ENCODE measurements around the gene FAM229B. TPM values are rescaled to one million over a fixed set of nuclear protein-coding genes. Genes with fewer than 3 reads are reported as not detected.
A peak's percentile ranks its signal among the peaks of the same experiment; 100 is the strongest.
"Not testable (repeated sequence)": the region's sequence is repeated elsewhere in the genome, so short reads cannot be mapped to it uniquely, and the experiment has no call there.

Gene FAM229B
- total RNA-seq, 1 experiment from 2014 or later, result 29.6 TPM

- DNase-seq (ENCODE audit: low read depth), result no peak
These were observed 24.4 kb upstream of the FAM229B start for GRCh38 chr6:112062966-112063365.

GRCh38 chr6:112065426-112065986, 21.9 kb upstream of the FAM229B start:
- DNase-seq (ENCODE audit: low read depth), result no peak

DNA sequence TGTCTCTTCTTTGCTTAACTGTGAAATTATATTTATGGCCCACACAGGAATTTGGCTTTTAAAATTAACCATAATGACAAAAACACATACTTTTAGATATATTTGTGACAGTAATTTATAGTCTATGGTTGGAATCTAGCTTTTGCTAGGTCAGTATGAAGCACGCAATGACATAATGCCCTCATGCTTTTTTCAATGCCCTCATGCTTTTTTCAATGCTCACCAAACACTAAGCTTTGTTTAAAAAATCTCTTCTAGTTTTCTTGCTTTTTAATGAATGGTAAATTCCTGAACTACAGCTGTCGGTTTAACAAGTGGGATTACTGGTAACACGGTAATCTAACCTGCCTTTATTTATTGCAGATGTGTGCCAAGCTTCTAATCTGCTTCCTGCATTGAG, 20.8 kb upstream of the FAM229B start:
- DNase-seq (ENCODE audit: low read depth), result no peak

DNA sequence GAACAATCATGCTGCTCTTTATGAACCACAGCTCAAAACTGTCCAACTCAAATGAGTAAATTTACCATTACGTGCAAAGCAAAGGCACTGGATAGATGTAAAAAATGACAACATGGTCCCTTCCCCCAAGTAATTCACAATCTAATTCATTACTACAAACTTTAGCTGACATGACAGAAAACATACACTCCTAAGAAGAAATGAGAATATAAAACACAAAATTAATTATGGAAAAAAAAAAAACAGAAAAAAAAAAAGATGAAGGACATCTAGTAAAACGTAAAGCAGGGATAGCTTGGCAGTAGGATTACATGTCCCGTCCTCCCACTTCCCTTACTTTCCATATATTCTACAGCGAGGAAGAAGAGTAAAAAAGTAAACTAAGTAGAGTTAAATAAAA, 5.8 kb upstream of the FAM229B start:
- no peak for DNase-seq (ENCODE audit: low read depth)

DNA sequence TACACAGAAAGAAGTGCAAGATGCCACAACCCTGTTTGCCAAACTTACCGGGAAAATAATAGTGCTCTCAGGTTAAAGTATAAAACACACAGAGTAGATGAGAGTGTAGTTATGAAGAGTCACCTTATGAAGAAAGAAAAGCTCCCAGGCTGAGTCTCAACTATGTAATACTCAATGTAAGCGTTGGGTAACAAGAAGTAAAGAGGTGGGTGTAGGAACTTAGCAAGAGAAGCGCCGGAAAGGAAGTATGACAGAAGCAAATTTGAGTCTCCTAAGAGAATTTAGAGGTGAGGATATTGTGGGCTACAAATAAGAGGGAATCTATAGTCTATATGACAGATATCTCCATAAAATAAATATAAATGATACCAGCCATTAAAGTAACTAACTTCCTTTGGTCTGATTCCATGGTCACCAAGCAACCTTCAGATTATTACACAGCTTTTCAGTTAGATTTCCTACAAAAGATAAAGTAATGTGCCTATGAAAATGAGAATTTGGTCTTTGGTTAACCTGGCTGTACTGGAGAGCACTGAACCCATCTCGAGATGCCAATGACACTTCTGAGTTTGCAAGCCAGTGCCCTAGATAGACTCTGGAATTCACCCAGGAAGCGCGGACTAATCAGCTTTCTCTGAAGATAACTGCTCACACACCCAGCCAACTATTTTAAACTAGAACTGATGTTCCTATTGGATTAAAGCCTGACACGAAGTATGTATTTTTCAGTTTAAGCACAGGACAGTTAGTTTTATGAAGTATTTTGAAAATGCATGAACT, 1.9 kb upstream of the FAM229B start:
- DNase-seq (ENCODE audit: low read depth), result no peak

- peak; percentile 24 for DNase-seq (ENCODE audit: low read depth)
These were observed 651 bp upstream of the FAM229B start for GRCh38 chr6:112086744-112087135.

GRCh38 chr6:112087916-112088315, 525 bp downstream of the FAM229B start:
- DNase-seq (ENCODE audit: low read depth), result no peak

DNA sequence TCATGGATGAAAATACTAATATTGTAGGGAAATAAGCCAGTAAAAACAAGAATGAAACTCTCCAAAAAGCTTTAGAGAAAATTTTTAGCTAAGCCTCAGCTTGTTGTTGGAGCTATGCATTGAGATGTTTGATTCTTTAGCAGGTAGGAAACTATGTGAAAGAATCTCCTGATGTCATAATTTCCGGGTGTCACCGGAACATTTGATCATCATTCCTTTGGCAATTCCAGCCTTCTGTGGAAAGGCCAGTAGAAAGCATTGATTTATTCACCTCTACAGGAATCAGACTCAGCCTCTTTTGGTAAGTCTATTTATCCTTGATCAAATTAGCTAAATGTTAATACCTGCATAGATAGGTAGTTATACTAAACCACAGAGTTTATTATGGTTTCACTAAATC, 9.5 kb downstream of the FAM229B start:
- DNase-seq (ENCODE audit: low read depth), result no peak

DNA sequence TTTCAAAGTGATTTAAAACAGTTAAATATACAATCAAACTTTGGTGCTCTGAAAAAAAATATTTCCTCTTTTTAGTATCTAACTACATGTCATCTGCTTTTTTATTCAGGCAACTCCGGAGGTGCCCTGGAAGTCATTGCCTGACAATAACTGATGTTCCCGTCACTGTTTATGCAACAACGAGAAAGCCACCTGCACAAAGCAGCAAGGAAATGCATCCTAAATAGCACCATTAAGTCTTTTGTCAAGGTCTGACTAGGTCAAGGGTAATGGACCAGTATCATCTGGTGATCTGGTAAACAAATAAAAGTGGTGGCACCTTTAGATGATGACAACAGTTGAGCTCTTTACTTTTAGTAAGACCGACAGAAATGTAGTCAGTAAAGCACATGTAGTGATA, 13.2 kb downstream of the FAM229B start:
- no peak for DNase-seq (ENCODE audit: low read depth)

- not testable (repeated sequence) for DNase-seq (ENCODE audit: low read depth)
These were observed 18.6 kb downstream of the FAM229B start for GRCh38 chr6:112106026-112106425.

DNA sequence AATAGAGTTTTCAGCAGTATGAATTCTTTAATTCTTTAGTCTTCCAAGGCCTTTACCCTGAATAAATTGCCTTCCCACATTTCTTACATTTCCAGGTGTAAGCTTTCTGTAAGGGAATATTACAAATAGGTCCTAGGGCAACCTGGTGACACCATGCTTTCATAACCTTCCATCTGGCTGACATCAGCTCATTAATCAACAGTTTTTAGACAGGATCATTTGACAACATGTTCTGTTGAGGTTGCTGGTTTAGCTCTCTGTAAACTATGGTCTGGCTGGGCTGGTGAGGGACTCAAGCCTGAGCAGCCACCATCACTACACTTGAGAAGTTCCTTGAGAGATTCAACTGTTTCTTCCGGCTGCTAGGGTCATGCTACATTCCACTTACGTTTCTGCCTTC, 19.2 kb downstream of the FAM229B start:
- DNase-seq (ENCODE audit: low read depth), result no peak

GRCh38 chr6:112109262-112109661, 21.9 kb downstream of the FAM229B start:
- no peak for DNase-seq (ENCODE audit: low read depth)

- no peak for DNase-seq (ENCODE audit: low read depth)
These were observed 26.0 kb downstream of the FAM229B start for GRCh38 chr6:112113431-112113830.

DNA sequence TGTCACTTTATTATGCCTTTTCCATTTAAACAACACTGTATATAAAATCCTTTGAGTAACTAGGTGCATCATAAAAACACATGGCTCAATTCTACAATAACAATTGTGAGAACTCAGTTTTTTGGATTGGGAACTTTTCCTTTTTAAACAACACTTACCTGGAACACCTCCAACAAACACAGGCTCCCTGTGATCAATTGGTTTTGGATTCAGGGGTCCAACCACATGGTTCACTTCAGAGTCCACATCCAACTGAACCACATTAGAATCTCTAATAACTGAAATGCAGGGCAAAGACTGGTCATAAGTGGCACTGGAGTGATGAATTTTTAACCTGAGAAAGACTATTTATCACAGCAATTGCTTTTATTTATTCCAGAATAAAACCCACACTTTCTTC, 26.5 kb downstream of the FAM229B start:
- no peak for DNase-seq (ENCODE audit: low read depth)

DNA sequence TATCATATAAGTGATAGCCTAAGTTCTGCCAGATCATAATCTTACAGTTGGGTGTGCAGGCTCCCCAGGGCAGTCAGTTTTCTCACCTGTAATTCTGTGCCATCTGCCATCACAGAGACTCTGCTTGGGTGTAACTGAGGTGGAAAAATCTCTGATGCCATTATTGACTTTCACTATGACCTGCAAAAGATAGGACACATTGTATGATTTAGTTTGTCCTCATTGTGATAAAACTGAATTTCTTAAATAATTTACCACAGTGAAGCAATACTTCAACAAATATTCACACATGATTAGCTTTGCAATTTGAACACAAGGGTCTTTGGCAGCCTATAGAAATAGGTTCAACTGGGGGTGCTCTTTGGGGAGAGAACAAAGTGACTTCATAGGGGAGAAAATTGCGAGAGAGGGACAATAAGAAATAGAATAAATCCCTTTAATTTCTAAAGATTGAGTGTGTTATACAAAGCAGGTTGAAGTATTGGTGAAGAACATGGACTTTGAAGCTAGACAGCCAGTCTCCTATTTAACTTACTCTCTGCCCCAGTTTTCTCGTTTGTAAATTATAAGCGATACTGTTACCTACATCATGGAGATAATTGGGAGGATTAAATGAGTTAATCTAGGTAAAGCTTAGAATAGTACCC, 27.3 kb downstream of the FAM229B start:
- DNase-seq (ENCODE audit: low read depth), result no peak

DNA sequence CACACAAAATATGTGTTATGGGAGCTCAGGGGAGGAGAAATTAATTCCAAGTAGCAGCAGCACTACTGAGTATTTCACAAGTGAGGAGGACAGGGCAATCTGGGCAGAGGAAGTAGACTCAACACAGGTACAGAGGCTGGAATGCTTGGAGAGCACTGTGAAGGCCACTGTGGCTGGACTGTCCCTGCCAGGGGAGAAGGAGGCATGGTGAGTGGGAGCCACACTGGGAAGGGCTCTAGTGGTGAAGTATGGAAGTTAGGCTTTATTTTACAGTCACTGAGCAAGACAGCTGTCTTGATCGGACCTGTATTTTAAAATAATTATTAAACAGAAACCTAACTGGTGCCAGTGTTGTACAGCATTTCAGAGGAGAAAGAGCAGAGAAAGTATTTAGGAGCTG, 28.8 kb downstream of the FAM229B start:
- DNase-seq (ENCODE audit: low read depth), result no peak

- peak; percentile 21 for DNase-seq (ENCODE audit: low read depth)
These were observed 30.2 kb downstream of the FAM229B start for GRCh38 chr6:112117554-112117953.

DNA sequence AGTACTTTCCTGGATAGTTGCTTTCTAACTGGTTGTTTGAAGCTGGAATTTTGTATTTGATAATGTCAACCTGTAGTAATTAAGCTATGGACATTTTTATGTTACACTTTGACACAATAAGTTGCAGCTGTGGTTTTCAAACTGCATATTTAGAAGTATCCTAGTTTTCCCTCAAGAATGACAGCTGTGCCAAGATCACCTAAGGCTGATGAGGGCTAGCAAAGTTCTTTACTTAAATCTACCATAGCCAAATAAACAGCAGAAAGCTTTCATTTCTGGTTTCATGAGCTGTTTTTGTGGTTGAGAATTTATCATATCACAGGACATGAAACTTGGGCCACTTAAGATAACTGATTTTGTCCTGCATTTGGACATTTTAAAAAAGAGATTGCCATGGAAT, 30.6 kb downstream of the FAM229B start:
- DNase-seq (ENCODE audit: low read depth), result no peak

GRCh38 chr6:112122756-112123155, 35.4 kb downstream of the FAM229B start:
- DNase-seq (ENCODE audit: low read depth), result no peak

GRCh38 chr6:112123982-112124381, 36.6 kb downstream of the FAM229B start:
- no peak for DNase-seq (ENCODE audit: low read depth)

GRCh38 chr6:112128208-112128607, 40.8 kb downstream of the FAM229B start:
- no peak for DNase-seq (ENCODE audit: low read depth)

GRCh38 chr6:112130878-112131277, 43.5 kb downstream of the FAM229B start:
- DNase-seq (ENCODE audit: low read depth), result no peak

GRCh38 chr6:112139052-112139451, 51.7 kb downstream of the FAM229B start:
- no peak for DNase-seq (ENCODE audit: low read depth)
